Activated CD8-positive, alpha-beta memory T cell treated with anti-CD3 and anti-CD28 coated beads for 24 hours (primary cell): Measurements from ENCODE around the gene CELSR1.
"Not testable (repeated sequence)": the region's sequence is repeated elsewhere in the genome, so short reads cannot be mapped to it uniquely, and the experiment has no call there.

Source experiments
- DNase-seq: peaks from one replicate; pipeline ENCODE4 v3.0.0-alpha.2; 2020

The CELSR1 gene

GRCh38 chr22:46511151-46512038 lies 26.0 kb downstream of the CELSR1 start:
- no peak for DNase-seq

GRCh38 chr22:46509416-46510089 lies 27.9 kb downstream of the CELSR1 start:
- no peak for DNase-seq

- no peak for DNase-seq
These were observed 28.9 kb downstream of the CELSR1 start for GRCh38 chr22:46508491-46508999.

- DNase-seq, result no peak
These were observed 29.7 kb downstream of the CELSR1 start for GRCh38 chr22:46507451-46508425.

- no peak for DNase-seq
These were observed 32.8 kb downstream of the CELSR1 start for GRCh38 chr22:46504584-46504983.

- DNase-seq, result no peak
These were observed 34.8 kb downstream of the CELSR1 start for GRCh38 chr22:46502440-46503175.

GRCh38 chr22:46501701-46502100 lies 35.7 kb downstream of the CELSR1 start:
- DNase-seq, result no peak

- not testable (repeated sequence) for DNase-seq
These were observed 36.2 kb downstream of the CELSR1 start for GRCh38 chr22:46501265-46501664.

- no peak for DNase-seq
These were observed 37.2 kb downstream of the CELSR1 start for GRCh38 chr22:46500201-46500600.

DNA sequence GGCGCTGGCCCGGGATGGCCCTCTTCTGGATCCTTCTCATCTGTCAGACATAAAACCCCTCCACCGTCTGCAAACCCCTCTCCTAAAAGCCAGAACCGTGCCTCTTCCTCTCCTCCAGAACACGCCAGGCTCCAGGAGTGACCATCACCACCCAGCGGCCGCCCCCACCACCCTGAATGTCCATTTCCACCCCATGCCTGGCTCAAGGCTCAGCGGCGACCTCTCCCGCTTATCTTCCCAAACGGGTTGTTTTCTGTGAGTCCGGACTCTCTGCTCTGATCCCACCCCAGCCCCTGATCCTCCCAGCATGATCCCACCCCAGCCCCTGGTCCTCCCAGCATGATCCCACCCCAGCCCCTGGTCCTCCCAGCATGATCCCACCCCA lies 37.6 kb downstream of the CELSR1 start:
- DNase-seq, result no peak

DNA sequence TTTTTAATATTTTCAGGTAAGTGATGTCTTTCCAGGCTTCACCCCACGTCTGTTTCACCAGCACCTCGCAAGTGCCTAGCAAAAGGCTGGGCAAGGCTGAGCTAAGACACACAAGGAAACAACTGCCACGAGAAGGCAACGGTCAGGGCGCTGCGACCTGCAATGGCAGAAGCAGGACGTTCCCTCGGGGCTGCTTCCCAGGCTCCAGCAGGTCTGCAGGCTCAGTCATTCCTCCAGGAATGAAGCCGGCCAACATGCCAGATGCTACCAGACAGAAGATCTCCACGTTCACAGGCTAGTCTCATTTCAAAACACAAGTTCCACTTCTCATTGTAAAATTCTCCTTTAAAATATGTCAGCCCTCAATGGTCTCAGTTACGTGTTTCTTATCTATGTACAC lies 45.5 kb downstream of the CELSR1 start:
- no peak for DNase-seq

- no peak for DNase-seq
These were observed 46.9 kb downstream of the CELSR1 start for GRCh38 chr22:46490538-46490937.

DNA sequence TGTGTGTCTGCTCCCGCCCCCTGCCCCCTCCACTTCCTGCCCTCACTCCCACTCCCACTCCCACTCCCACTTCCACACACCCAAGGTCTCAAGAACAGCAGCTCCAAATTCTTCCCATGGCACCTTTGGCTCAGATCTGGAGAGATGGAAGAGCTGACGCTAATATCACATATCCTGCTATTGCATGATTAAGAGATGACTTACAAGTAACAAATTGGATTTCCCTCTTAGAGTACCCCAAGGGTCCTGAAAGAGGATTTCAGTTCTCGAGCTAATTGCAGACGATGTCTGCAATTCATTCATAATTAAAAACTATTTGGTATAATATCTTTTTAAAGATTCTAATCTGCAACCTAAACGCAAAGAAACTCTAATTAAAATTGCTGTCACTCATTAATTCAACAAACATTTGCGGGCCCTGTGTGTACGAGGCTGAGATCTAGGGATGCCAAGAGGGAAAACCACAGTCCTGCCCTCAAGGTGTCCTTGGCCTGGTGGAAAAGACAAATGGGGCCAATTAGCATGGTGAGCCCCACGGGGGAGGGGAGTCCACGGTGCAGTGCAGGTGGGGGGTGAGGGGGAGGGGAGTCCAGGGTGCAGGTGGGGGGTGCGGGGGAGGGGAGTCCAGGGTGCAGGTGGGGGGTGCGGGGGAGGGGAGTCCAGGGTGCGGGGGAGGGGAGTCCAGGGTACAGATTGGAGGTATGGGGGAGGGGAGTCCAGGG lies 50.3 kb downstream of the CELSR1 start:
- no peak for DNase-seq

GRCh38 chr22:46484861-46485595 lies 52.4 kb downstream of the CELSR1 start:
- no peak for DNase-seq

DNA sequence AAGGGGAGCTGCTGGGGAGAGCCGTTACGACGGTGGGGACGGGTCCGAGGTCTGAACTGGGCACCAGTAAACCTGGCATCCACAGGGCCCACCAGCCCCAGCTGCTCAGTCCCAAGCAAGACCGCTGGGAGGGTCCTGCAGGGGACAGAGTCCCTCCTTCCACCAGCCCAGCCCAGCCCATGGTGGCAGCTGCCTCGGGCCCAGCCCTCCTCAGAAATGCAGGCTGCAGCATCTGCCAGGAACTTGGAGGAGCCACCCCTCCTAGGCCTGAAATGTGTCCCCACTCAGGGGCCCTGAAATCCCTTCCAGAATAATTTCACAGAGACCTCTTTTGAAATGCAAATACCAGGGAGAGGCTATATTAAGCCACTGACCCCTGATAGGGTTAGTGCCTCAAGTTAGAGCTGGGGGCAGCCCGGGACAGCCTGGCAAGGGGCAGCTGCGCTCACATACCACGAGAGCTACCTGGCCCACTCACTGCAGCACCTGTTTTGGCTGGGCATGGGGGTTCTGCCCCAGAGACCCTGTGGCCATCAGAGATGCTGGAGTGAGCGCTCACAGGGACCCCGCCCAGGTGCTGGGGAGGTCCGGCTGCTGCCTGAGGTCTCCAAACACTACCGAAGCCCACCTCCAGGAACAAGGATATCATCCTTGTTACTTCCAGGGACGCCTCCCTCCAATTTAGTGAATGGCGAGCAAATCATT lies 53.1 kb downstream of the CELSR1 start:
- no peak for DNase-seq

DNA sequence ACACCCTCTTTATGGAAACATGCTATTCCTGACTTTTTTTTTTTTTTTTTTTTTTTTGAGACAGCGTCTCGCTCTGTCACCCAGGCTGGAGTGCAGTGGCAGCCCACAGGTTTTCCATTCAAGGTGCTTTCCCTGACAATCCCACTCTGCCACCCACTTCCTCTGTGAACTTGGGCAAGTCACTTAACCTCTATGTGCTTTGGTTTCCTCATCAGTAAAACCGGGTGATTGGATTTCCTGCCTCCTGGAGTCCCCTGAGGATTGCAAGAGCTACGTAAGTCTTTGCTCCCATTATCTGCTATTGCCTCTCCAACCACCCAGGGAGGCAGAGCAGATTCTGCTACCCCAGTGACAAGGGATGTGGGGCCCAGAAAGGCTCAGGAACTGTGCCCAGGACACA lies 54.1 kb downstream of the CELSR1 start:
- no peak for DNase-seq

- DNase-seq, result no peak
These were observed 55.3 kb downstream of the CELSR1 start for GRCh38 chr22:46482056-46482675.

GRCh38 chr22:46481386-46481785 lies 56.0 kb downstream of the CELSR1 start:
- DNase-seq, result no peak

- no peak for DNase-seq
These were observed 57.0 kb downstream of the CELSR1 start for GRCh38 chr22:46480396-46480795.

DNA sequence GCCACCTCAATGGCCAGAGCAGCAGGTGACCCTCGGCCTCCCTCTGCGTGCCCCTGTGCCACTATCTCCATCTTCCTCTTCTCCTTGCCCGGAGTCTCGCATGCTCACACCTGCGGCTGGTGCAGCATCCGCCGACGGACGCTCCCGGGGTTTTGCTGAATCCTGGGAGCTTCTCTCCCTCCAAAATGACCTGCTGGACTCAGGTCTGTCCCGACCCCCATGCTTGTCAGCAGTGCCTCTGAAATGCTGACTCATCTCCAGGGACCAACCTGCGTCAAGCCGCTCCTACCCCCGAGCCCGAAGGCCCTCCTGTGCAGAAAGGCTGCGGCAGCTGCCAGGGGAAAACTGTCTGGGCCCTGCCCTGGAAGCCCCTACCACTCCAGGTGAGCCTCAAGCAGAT lies 58.4 kb downstream of the CELSR1 start:
- no peak for DNase-seq
